PC-9 (cell line): Measurements from ENCODE around the gene TM4SF5. TPM values are rescaled to one million over a fixed set of nuclear protein-coding genes. Genes with fewer than 3 reads are reported as not detected.

Experiments
- BruUV-seq: library from RNA; stranded (reverse); fragments of 400-500 nt; replicated peaks from 2 replicates; lab custom pipeline; 2021; lab: Mats Ljungman, UMichigan
- CTCF ChIA-PET: fragments of 300-600 bp; sonication (Branson Sonifier 250); formaldehyde crosslinking; loops from one replicate; lab custom pipeline; 2022; ENCODE audit warnings: antibody characterized with exemption; lab: Charles Lee
- POLR2A ChIA-PET: fragments of 300-600 bp; sonication (Branson Sonifier 250); formaldehyde crosslinking; loops from one replicate; lab custom pipeline; 2022; ENCODE audit warnings: antibody characterized with exemption; ENCODE audit not compliant: unreplicated experiment; lab: Charles Lee
- DNase-seq, 2 experiments: peaks; one replicate each; pipeline versions ENCODE4 v3.0.0 to v3.0.0-alpha.2; 2015 to 2022; ENCODE audit warnings: mixed read lengths in 1 of 2
- H2AFZ ChIP-seq: fragments of 200-600 bp; sonication (generic); 2 replicates; pipeline ENCODE4 v1.8.1; 2017; ENCODE audit warnings: antibody characterized with exemption
- H3F3A ChIP-seq: fragments of 200-600 bp; sonication (generic); 2 replicates; pipeline ENCODE4 v1.8.1; 2017; ENCODE audit warnings: antibody characterized with exemption, mild to moderate bottlenecking, low read depth; ENCODE audit not compliant: insufficient read depth
- H3K27ac ChIP-seq: fragments of 200-600 bp; sonication (generic); 2 replicates; pipeline ENCODE4 v1.6.1; 2016; ENCODE audit warnings: mixed run types
- H3K27me3 ChIP-seq: fragments of 200-600 bp; sonication (generic); 2 replicates; pipeline ENCODE4 v1.6.1; 2016; ENCODE audit warnings: low read depth, mixed run types; ENCODE audit not compliant: insufficient read depth
- H3K36me3 ChIP-seq: fragments of 200-600 bp; sonication (generic); 2 replicates; pipeline ENCODE4 v1.6.1; 2016; ENCODE audit warnings: low read depth, mixed run types
- H3K4me1 ChIP-seq: fragments of 200-600 bp; sonication (generic); replicated peaks from 2 replicates; pipeline ENCODE4 v1.6.1; 2016; ENCODE audit warnings: mixed run types; ENCODE audit not compliant: insufficient read depth
- H3K4me2 ChIP-seq: fragments of 200-600 bp; sonication (generic); 2 replicates; pipeline ENCODE4 v1.6.1; 2017; ENCODE audit warnings: mixed run types
- H3K4me3 ChIP-seq: fragments of 200-600 bp; sonication (generic); 2 replicates; pipeline ENCODE4 v1.6.1; 2016; ENCODE audit warnings: mixed run types
- H3K79me2 ChIP-seq: fragments of 200-600 bp; sonication (generic); 2 replicates; pipeline ENCODE4 v1.6.1; 2017; ENCODE audit warnings: low read depth, mixed run types
- H3K9me2 ChIP-seq: fragments of 200-600 bp; sonication (generic); 2 replicates; pipeline ENCODE4 v1.8.1; 2017; ENCODE audit warnings: mild to moderate bottlenecking; ENCODE audit not compliant: insufficient read depth
- H3K9me3 ChIP-seq: fragments of 200-600 bp; sonication (generic); 2 replicates; pipeline ENCODE4 v1.8.1; 2016; ENCODE audit warnings: low read depth; ENCODE audit not compliant: insufficient read depth
- H4K20me1 ChIP-seq: fragments of 200-600 bp; sonication (generic); 2 replicates; pipeline ENCODE4 v1.8.1; 2017; ENCODE audit not compliant: insufficient read depth
- EZH2 ChIP-seq: fragments of 200-600 bp; sonication (generic); IDR thresholded peaks from 2 replicates; pipeline ENCODE4 v1.8.0; 2017; ENCODE audit warnings: antibody characterized with exemption, low read depth
- intact Hi-C: fragments of 100-400 bp; cut with micrococcal nuclease; formaldehyde crosslinking; loops from one replicate; pipeline ENCODE4 v1.10.0; 2022; ENCODE audit not compliant: unreplicated experiment
- total RNA-seq: library from RNA; stranded (reverse); gene quantifications from 2 replicates; pipeline ENCODE4 v1.2.3, GENCODE V29; 2021
- TF ChIP-seq, protein P1 (sequence below): fragments of 200-600 bp; sonication (generic); conservative IDR thresholded peaks from 2 replicates; pipeline ENCODE4 v1.6.1; 2017; ENCODE audit warnings: mixed run types, antibody characterized with exemption, mild to moderate bottlenecking, moderate library complexity

TM4SF5 gene
- total RNA-seq, 1 experiment from 2014 or later = not detected

DNA sequence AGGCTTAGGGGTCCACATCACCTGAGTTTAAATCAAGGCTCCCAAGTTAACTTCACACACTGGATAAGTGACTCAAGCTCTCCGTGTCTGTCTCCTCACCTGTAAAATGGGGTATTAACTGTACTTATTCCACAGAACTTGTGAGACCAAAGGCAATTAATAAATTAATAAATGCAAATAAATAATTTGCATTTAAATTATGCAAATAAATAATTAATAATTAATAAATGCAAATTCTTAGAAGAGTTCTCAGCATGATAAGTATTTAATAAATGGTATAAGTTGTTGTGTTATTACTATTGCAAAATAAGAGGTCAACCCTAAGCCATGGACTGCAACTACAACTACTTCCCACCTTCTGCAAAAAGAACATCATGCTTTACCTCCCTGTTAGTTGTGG is 18.3 kb upstream of the TM4SF5 start:
- no peak overlapping the region for H2AFZ ChIP-seq
- H3K9me2 ChIP-seq = no peaks in the 10 kb centered on the region
- H3F3A ChIP-seq = no peaks in the 10 kb centered on the region; the same call in 1 of the 2 replicates
- BruUV-seq = no TSS peak
- ChIA-PET CTCF (no interaction called here), POLR2A (interaction anchor here (0.6 to 0.7 kb wide), 2 partner anchors 12 to 15 kb away, joined by 3 to 6 read pairs; no protein-coding TSS in a partner anchor)
- H3K27ac ChIP-seq = no peak overlapping the region
- no peaks in the 10 kb centered on the region; the same call in 1 of the 2 replicates for H4K20me1 ChIP-seq
- no peaks in the 10 kb centered on the region for H3K9me3 ChIP-seq
- no peak overlapping the region for H3K4me2 ChIP-seq
- no peak for TF ChIP-seq EZH2
- TF ChIP-seq, protein P1, sequence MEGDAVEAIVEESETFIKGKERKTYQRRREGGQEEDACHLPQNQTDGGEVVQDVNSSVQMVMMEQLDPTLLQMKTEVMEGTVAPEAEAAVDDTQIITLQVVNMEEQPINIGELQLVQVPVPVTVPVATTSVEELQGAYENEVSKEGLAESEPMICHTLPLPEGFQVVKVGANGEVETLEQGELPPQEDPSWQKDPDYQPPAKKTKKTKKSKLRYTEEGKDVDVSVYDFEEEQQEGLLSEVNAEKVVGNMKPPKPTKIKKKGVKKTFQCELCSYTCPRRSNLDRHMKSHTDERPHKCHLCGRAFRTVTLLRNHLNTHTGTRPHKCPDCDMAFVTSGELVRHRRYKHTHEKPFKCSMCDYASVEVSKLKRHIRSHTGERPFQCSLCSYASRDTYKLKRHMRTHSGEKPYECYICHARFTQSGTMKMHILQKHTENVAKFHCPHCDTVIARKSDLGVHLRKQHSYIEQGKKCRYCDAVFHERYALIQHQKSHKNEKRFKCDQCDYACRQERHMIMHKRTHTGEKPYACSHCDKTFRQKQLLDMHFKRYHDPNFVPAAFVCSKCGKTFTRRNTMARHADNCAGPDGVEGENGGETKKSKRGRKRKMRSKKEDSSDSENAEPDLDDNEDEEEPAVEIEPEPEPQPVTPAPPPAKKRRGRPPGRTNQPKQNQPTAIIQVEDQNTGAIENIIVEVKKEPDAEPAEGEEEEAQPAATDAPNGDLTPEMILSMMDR = no peak
- no peaks in the 10 kb centered on the region for H3K36me3 ChIP-seq
- no peaks in the 10 kb centered on the region for H3K4me1 ChIP-seq
- H3K27me3 ChIP-seq = peaks cover 41% of the 10 kb centered on the region
- no peaks in the 10 kb centered on the region for H3K79me2 ChIP-seq
- no peak for DNase-seq
- H3K4me3 ChIP-seq = no peak overlapping the region
- intact Hi-C loops = no loop called here

GRCh38 chr17:4759776-4760236 is 11.9 kb upstream of the TM4SF5 start:
- DNase-seq = no peak
- Histone ChIP-seq H3K79me2 (no peaks in the 10 kb centered on the region), H4K20me1 (no peaks in the 10 kb centered on the region), H3K27ac (no peak overlapping the region), H3K9me2 (no peaks in the 10 kb centered on the region), H3K27me3 (peaks cover 26% of the 10 kb centered on the region), H3K4me3 (no peak overlapping the region), H2AFZ (no peak overlapping the region), H3K4me1 (no peaks in the 10 kb centered on the region), H3K4me2 (no peak overlapping the region), H3K9me3 (no peaks in the 10 kb centered on the region), H3F3A (no peaks in the 10 kb centered on the region; the same call in 1 of the 2 replicates), H3K36me3 (no peaks in the 10 kb centered on the region)
- CTCF ChIA-PET = no interaction called here
- intact Hi-C loops = no loop called here
- POLR2A ChIA-PET = no interaction called here
- no TSS peak for BruUV-seq
- TF ChIP-seq, protein P1 = no peak
- TF ChIP-seq EZH2 = no peak

DNA sequence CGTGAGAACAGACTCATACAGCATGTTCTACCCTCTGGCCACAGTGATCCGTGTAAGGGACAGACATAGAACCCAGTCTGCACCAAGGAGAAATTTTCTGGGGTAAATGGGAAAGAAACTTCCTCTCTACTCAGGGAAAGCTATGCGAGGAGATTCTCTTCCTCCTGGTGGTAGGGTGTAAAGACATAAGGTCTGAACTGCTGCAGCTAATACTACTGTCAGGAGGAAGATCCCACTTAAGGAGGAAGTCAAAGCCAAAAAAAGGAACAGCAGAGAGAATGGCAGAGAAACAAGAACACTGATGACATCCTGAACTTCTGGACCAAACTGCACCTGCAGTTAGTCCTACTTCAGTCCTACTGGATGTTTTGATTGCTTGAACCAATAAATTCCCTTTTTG is 7.1 kb upstream of the TM4SF5 start:
- no peak overlapping the region for H2AFZ ChIP-seq
- CTCF ChIA-PET = no interaction called here

More for the DNA sequence above, 7.1 kb upstream of the TM4SF5 start:
- DNase-seq = no peak
- no peaks in the 10 kb centered on the region for H3K27me3 ChIP-seq
- no peak for TF ChIP-seq EZH2
- TF ChIP-seq, protein P1 = no peak
- no peaks in the 10 kb centered on the region for H3F3A ChIP-seq
- no peaks in the 10 kb centered on the region for H3K9me3 ChIP-seq
- H3K79me2 ChIP-seq = no peaks in the 10 kb centered on the region
- H3K4me3 ChIP-seq = no peak overlapping the region
- POLR2A ChIA-PET = no interaction called here
- BruUV-seq = no TSS peak
- no peak overlapping the region for H3K27ac ChIP-seq
- no peak overlapping the region for H3K4me2 ChIP-seq
- no peaks in the 10 kb centered on the region for H3K36me3 ChIP-seq
- H4K20me1 ChIP-seq = no peaks in the 10 kb centered on the region
- intact Hi-C loops = no loop called here
- H3K4me1 ChIP-seq = no peaks in the 10 kb centered on the region
- no peaks in the 10 kb centered on the region for H3K9me2 ChIP-seq
